ENCODE results near the gene TSEN2.

Gene TSEN2

DNA sequence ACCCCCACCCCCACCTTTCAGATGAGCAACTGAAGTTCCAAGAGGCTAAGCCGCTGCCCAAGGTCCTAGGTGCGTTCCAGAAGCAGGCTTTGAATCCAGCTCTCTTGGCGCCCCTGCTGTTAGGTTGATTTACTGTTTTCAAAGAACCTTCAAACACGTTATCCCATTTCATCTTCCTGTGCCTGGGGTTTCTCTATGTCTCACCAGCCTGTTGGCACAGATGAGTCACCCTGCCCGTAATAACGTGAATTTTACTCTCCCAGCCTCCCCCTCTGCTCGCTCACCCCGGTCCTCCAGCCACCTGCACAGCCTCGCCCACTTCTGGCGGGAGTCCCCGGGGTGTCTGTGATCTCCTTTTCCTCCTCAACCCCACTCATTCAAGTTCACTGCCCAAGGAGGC is 13.0 kb upstream of the TSEN2 start:
- no peak for DNase-seq (ENCODE audit: low read depth, low spot score)
- H3K4me3 ChIP-seq (ENCODE audit: low read depth, low read length) = no peak overlapping the region
- in situ Hi-C loops (cut with HindIII; ENCODE audit: low sequenced_read_pairs) = no loop called here
- TF ChIP-seq CTCF (IDR thresholded peaks at IDR 0.05; ENCODE audit: low read depth, low read length) = no peak

GRCh38 chr3:12472000-12472610 is 12.2 kb upstream of the TSEN2 start:
- no peak overlapping the region for H3K4me3 ChIP-seq (ENCODE audit: low read depth, low read length)
- in situ Hi-C loops (cut with HindIII; ENCODE audit: low sequenced_read_pairs) = no loop called here
- TF ChIP-seq CTCF (IDR thresholded peaks at IDR 0.05; ENCODE audit: low read depth, low read length) = no peak
- DNase-seq (ENCODE audit: low read depth, low spot score) = no peak

GRCh38 chr3:12472796-12473195 is 11.5 kb upstream of the TSEN2 start:
- no peak overlapping the region for H3K4me3 ChIP-seq (ENCODE audit: low read depth, low read length)
- no peak for DNase-seq (ENCODE audit: low read depth, low spot score)
- in situ Hi-C loops (cut with HindIII; ENCODE audit: low sequenced_read_pairs) = no loop called here
- TF ChIP-seq CTCF (IDR thresholded peaks at IDR 0.05; ENCODE audit: low read depth, low read length) = no peak

GRCh38 chr3:12473511-12473910 is 10.8 kb upstream of the TSEN2 start:
- H3K4me3 ChIP-seq (ENCODE audit: low read depth, low read length) = no peak overlapping the region
- no peak for DNase-seq (ENCODE audit: low read depth, low spot score)
- no peak for TF ChIP-seq CTCF (IDR thresholded peaks at IDR 0.05; ENCODE audit: low read depth, low read length)
- in situ Hi-C loops (cut with HindIII; ENCODE audit: low sequenced_read_pairs) = no loop called here

- no peak overlapping the region for H3K4me3 ChIP-seq (ENCODE audit: low read depth, low read length)
- in situ Hi-C loops (cut with HindIII; ENCODE audit: low sequenced_read_pairs) = no loop called here
- DNase-seq (ENCODE audit: low read depth, low spot score) = peak; percentile 64
- no peak for TF ChIP-seq CTCF (IDR thresholded peaks at IDR 0.05; ENCODE audit: low read depth, low read length)
Observed at GRCh38 chr3:12476238-12476897, 7.9 kb upstream of the TSEN2 start.

DNA sequence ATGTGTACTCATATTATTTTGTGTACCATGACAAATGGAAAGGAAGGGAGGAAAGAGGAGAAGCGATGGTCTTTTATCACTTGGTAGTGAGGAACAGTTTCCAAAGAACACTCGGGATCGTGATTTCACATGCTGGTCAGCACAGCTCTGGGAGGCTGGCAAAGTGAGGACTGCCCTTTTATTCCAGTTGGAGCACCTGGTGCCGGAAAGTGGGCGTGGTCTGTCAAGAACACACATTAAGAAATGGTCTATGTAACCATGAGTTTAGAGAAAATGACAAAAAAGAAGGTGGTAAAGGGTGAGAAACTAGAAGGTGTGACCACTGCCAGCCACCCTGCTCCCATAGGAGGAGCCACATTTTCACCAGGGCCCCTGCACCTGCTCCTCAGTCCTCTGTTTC is 7.0 kb upstream of the TSEN2 start:
- in situ Hi-C loops (cut with HindIII; ENCODE audit: low sequenced_read_pairs) = no loop called here
- DNase-seq (ENCODE audit: low read depth, low spot score) = no peak
- H3K4me3 ChIP-seq (ENCODE audit: low read depth, low read length) = no peak overlapping the region
- TF ChIP-seq CTCF (IDR thresholded peaks at IDR 0.05; ENCODE audit: low read depth, low read length) = no peak

Measured in astrocyte of the spinal cord (primary cell).